Stimulated activated CD4-positive, alpha-beta T cell treated with anti-CD3 and anti-CD28 coated beads, TNF-alpha, amount 100 ng/mL, for 48 hours (primary cell): ENCODE results near the gene ARFIP1.
"Not testable (repeated sequence)": the region's sequence is repeated elsewhere in the genome, so short reads cannot be mapped to it uniquely, and the experiment has no call there.

Experiments
- DNase-seq, 3 donors: peaks; one replicate each; pipeline ENCODE4 v3.0.0-alpha.2; 2020; ENCODE audit warnings: low read depth in 3 of 3

The ARFIP1 gene, protein sequence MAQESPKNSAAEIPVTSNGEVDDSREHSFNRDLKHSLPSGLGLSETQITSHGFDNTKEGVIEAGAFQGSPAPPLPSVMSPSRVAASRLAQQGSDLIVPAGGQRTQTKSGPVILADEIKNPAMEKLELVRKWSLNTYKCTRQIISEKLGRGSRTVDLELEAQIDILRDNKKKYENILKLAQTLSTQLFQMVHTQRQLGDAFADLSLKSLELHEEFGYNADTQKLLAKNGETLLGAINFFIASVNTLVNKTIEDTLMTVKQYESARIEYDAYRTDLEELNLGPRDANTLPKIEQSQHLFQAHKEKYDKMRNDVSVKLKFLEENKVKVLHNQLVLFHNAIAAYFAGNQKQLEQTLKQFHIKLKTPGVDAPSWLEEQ

GRCh38 chr4:152779513-152780266 lies at the start of gene ARFIP1, which contains the start of gene TIGD4:
Gene ARFIP1 (plus strand): TSS chr4:152779954. CDS start chr4:152829634, 49,680 bp downstream.
Gene TIGD4 (minus strand): TSS chr4:152779730. CDS start chr4:152771004, 8,726 bp downstream.
- peak; percentile 86 to 92 (median 89) for DNase-seq

DNA sequence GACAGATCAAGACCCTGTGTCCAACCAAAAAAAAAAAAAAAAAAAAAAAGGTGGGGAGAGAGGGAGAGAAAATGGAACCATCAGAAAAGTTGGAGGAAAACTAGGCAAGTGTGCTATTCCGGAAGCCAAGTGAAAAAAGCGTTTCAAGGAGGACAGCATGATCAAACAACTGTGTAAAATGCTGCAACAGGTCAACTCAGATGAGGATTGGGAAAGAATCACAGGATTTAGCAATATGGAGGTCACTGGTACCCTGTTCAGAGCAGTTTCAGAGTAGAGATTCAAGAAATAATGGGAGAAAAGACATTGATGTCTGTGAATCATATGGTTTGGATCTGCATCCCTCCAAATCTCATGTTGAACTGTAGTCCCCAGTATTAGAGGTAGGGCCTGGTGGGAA lies 47.8 kb upstream of the ARFIP1 start:
- DNase-seq, result no peak

DNA sequence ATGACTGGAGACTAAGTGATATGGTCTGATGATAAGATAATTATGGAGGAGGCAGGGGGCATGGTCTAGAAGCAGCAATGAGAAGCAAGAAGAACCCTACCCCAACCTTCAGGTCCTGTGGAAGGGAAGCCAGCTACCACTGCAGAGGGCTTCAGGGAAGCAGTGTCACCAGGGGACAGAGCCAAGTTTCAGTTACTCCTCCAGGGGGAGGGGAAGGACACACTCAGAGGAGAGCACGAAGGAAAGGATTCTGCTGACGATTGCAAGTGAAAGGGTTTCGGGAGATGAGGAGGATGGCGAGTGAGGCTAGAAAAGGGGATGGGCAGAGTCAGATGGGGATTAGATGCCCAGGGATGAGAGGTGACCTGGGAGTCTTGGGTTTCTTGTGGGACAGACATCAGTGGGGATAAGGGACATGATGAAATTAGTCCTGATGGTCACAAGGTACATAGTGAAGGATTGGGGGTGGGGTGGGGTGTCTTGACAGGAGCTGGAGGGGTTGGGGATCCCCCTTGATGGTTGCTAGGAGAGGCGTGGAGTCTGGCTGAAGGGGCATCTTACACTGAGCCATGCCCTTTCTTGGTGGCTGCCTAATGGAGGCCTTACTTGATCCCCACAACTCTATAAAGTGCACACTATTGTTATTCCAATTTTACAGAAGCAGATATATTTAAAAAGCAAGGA lies 45.6 kb upstream of the ARFIP1 start:
- DNase-seq, result no peak

- DNase-seq, result no peak
These were observed 45.1 kb upstream of the ARFIP1 start for GRCh38 chr4:152734699-152735050.

- no peak for DNase-seq
These were observed 44.3 kb upstream of the ARFIP1 start for GRCh38 chr4:152735396-152735859.

DNA sequence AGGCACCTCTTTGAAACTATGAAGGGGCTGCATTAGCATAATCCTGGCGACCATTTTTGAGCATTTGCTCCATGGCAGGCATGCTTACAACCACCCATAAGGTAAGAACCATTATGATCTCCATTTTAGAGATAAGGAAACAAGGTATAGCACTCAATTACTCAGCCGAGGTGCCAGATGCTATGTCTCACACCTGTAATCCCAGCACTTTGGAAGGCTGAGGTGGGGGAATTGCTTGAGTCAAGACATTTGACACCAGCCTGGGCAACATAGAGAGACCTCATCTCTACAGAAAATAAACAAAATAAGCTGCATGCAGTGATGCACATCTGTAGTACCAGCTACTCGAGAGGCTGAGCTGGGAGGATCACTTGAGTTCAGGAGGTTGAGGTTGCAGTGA lies 43.8 kb upstream of the ARFIP1 start:
- no peak for DNase-seq

DNA sequence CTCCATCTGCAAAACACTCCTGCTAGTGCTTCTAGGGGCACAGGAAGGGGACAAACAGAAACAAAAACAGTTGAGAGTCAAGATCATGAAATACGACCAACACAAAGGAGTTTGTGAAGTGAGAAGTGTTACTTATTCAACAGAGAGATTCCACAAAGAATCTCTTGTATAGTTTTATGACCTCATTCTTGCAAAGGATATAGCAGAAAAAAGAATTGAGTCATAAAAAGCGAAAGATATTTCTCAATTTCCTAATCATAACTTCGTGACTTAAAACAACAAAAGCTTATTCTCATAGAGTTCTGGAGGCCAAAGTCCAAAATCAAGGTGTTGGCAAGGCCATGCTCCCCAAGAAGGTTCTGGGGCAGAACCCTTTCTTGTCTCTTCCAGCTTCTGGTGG lies 40.9 kb upstream of the ARFIP1 start:
- no peak for DNase-seq

DNA sequence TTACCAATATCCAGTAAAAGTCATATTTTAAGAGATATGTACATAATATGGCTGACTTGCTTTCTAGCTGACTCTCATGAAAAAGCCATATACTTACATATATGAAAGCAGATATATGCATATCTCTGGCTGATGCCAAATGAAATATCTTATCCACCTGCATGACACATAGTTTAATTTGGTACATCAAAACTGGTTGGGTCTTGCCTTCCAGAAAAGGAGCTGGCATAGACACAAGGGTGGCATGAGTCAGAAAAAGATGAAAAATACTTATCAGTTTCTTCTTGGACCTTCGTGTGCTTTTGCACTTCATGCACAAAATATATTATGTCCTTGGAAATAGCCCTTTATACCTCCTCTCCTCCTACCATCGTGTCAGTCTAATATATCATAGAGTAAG lies 32.3 kb upstream of the ARFIP1 start:
- no peak for DNase-seq

DNA sequence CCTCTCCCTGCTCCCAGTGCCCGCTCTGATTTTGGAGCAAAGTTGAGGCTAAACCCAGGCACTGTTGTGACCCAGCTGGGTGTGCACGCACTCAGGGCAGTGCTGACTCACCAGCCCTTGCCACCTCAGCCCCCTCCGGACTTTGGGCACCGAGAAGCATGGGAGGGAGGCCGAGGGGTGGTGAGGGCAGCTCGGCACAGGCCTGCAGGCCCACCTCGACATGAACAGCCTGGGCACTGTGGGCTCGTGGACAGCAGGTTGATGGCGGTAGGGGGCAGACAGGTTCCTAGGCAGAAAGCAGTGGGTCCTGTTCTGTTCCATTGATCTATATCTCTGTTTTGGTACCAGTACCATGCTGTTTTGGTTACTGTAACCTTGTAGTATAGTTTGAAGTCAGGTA lies 31.1 kb upstream of the ARFIP1 start:
- no peak for DNase-seq

DNA sequence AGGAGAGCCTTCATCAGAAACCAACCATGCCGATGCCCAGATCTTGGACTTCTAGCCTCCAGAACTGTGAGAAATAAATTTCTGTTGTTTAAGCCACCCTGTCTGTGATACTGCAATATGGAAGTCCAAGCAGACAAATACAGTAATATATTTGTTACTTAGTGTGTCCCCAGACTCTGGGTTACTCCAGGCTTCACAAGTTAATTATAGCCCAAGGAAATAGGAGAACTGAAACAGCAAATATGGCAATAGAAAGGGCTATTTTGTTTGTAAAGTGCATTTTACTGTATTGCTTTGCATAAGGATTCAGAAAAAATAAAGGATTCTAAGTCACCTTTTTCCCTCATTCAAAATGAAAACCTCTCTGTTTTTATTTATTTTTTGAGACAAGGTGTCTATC lies 16.0 kb upstream of the ARFIP1 start:
- DNase-seq, result no peak

DNA sequence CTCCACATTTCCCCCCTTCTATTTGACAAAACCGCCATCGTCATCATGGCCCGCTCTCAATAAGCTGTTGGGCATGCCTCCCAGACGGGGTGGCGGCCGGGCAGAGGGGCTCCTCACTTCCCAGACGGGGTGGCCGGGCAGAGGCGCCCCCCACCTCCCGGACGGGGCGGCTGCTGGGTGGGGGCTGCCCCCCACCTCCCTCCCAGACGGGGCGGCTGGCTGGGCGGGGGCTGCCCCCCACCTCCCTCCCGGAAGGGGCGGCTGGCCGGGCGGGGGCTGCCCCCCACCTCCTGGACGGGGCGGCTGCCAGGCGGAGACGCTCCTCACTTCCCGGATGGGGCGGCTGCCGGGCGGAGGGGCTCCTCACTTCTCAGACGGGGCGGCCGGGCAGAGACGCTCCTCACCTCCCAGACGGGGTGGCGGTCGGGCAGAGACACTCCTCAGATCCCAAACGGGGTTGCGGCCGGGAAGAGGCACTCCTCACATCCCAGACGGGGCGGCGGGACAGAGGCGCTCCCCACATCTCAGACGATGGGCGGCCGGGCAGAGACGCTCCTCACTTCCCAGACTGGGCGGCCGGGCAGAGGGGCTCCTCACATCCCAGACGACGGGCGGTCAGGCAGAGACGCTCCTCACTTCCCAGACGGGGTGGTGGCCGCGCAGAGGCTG lies 14.6 kb upstream of the ARFIP1 start:
- DNase-seq, result not testable (repeated sequence)

GRCh38 chr4:152771741-152772533 lies 7.8 kb upstream of the ARFIP1 start:
- no peak for DNase-seq

DNA sequence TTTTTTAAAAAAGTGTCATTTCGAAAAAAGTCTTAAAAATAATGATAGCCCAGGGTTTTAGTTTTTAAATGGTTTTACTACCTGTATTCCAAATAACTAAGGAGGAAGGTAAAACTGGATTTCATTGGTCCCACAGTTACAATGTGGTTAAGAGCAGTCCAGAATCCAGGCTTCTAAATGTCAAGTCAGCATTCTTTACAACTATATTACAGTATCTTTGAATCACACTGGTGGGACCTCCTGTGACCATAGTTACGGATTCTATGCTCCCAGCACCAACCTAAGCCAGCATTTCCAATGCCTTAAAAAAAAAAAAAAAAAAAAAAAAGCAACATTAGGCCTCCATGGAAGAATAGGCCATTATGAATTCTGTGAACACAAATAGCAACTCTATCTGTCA lies 6.4 kb upstream of the ARFIP1 start:
- no peak for DNase-seq

DNA sequence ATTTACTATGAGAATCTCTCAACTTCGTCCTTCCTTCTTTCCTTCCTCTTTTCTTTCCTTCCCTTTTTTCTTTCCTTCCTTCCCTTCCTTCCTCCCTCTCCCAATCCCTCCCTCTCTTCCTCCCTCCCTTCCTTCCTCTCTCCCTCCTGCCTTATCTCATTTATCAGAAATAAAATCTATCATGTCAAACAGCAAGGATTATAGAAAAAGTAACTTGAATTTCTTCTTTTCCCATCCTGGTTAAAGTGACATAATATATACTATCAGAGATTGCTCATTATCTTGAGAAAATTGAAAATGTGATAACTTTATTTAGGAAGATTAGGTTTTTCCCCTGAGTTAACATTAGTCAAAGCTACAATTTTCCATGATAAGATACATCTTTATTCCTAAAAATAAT lies 5.8 kb upstream of the ARFIP1 start:
- DNase-seq, result no peak

- no peak for DNase-seq
These were observed 3.4 kb upstream of the ARFIP1 start for GRCh38 chr4:152776352-152776751.

GRCh38 chr4:152777488-152777887 lies 2.3 kb upstream of the ARFIP1 start:
- no peak for DNase-seq

DNA sequence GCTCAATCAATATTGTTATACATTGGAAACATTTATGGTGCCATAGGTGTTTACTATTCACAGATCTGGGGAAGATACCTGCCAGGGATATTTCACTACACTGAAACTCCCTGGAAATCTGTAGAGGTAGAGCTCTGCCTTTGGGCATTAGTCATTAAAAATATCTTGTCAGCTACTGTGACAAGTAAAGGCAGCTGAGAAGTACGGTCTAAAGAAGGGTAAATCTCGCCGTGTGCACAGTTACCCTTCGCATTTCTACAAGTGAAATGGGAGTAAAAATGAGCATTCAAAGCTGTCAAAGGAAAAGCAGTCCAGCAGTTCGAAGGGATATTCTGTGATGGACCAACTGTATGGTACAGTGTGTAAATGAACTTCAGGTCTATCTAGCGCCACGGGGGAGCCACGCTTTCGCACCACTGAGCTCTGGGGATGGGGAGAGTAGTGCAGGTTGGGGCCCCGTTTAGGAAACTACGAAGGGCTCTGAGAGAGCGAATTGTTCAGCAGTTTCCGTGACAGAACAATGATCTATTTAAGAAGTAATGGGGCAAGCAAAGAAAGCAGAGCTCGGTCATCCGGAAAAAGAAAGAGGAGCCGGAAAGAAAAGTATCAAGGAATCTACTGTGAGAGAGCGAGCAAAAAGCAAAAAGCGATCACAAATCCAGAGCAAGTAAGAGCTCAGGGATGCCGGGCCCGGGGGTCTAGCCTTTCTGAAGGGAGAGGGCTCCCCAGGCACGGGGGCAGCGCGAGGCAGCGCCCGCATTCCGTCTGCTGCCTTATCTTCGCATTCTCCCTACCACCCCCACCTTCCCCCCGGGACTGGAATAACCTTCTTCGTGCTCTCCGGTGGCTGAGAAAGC lies 870 bp upstream of the ARFIP1 start:
- DNase-seq, result peak in 1 of 3 donors; percentile 15

GRCh38 chr4:152780267-152780778 lies 569 bp downstream of the ARFIP1 start:
- no peak for DNase-seq

DNA sequence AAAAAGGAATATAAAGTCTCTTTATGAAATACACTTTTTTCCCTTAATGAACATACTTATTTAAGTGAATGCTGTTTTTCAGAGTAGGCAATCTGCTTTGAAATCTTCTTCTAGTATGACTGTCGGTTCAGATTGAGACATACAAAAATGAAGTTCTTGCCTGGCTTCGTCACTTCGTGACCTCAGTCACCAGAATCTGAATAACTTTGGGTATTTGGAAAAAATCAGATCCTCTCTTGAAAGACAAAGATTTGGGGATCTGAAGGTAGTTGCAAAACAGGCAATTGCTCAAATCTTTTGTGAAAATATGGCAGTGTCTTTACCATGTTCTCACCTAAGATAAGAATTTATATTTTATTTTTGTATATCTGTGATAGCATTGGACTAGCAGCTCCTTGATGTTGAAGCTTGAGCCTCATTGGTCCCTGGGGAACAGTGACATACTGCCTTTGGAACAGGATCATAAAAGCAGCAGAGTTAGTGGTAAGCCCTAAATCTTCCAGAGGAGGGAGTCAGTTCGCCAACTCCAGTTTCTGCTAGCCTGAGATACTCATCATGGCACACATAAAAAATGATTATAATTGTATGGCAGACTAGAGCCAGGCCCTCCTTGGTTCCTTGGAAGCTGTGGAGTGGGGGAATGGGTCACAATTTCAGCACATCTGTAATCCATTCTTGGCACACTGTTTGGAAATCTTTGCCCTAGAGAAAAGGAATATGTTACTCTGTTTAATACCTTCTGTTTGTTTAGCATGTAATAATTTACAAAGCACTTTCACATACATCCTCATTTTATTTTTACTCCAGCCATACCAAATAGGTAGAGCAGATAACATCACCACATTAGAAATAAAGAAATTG lies 5.0 kb downstream of the ARFIP1 start:
- DNase-seq, result no peak
